BJ (cell line): Measurements from ENCODE around the gene EXOSC7. TPM values are rescaled to one million over a fixed set of nuclear protein-coding genes. Genes with fewer than 3 reads are reported as not detected.

Experiments used
- CTCF ChIA-PET: fragments of 350-600 bp; formaldehyde crosslinking; extraction: SDS; loops from one replicate; lab custom pipeline; 2021; ENCODE audit warnings: antibody characterized with exemption, inconsistent platforms; lab: Yijun Ruan, JAX
- POLR2A ChIA-PET: fragments of 300-600 bp; sonication (Branson Sonifier 250); formaldehyde crosslinking; extraction: SDS; loops from one replicate; lab custom pipeline; 2021; ENCODE audit warnings: antibody characterized with exemption; lab: Charles Lee
- DNase-seq: peaks from one replicate; pipeline ENCODE4 v3.0.0-alpha.2; 2011; ENCODE audit warnings: low read depth
- H3K27me3 ChIP-seq: 2 replicates; pipeline ENCODE4 v1.6.0; 2011; ENCODE audit warnings: low read length; ENCODE audit not compliant: control insufficient read depth, insufficient read depth
- H3K36me3 ChIP-seq: 2 replicates; pipeline ENCODE4 v1.5.1; 2011; ENCODE audit warnings: low read length; ENCODE audit not compliant: control insufficient read depth, insufficient read depth
- H3K4me3 ChIP-seq: 2 replicates; pipeline ENCODE4 v1.5.1; 2011; ENCODE audit warnings: low read depth, mild to moderate bottlenecking, control low read depth, low read length
- polyA plus RNA-seq: library from polyadenylated mRNA; depleted of rRNA; stranded (reverse); fragments of >200 nt; gene quantifications from 2 replicates; pipeline ENCODE4 v1.2.3, GENCODE V29; 2011
- TF ChIP-seq, protein P1 (sequence below): IDR thresholded peaks from 2 replicates; pipeline ENCODE4 v1.5.1; 2011; ENCODE audit warnings: low read depth, mild to moderate bottlenecking, control low read depth, inconsistent platforms, low read length, moderate library complexity; ENCODE audit not compliant: insufficient read depth

EXOSC7 gene
- polyA plus RNA-seq, 1 experiment, result 45.4 TPM

DNA sequence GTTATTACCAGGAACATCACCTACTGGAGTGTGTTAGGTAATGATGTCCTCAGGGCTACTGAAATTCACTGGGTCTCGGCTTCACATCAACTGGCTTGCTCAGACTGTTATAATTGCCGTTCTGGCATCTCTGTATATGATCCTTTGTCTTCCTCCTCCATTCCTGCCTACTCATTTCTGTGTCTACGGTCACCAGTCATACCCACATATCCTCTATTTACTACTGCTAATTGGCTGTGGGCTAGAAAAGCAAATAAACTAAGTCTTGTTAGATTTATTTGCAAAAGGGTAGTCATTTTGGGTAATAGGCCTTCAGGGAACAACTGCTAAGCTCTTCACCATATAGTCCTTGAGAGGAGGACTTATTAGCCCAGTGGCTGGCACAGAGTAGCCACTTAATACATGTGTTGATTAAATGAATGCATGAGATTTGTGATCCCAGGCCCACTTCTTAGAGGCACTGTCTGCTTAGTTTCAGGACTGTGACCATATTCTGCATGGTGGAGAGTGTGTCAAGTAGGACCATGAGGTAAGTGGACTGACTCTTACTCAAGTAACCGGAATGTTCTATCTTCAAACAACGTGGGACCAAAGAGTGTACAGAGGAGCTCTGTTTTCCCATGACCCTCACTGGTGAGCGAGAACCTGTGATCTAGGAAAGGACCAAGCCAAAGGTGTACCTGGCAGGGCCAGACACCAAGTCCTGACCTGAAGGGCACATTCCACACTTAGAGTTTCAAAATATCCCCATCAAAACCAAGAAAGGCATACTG is 13.2 kb upstream of the EXOSC7 start:
- no peaks in the 10 kb centered on the region; the same call in 1 of the 2 replicates for H3K36me3 ChIP-seq
- H3K4me3 ChIP-seq, result no peak overlapping the region
- ChIA-PET POLR2A (no interaction called here), CTCF (no interaction called here)
- no peaks in the 10 kb centered on the region for H3K27me3 ChIP-seq
- TF ChIP-seq, protein P1, sequence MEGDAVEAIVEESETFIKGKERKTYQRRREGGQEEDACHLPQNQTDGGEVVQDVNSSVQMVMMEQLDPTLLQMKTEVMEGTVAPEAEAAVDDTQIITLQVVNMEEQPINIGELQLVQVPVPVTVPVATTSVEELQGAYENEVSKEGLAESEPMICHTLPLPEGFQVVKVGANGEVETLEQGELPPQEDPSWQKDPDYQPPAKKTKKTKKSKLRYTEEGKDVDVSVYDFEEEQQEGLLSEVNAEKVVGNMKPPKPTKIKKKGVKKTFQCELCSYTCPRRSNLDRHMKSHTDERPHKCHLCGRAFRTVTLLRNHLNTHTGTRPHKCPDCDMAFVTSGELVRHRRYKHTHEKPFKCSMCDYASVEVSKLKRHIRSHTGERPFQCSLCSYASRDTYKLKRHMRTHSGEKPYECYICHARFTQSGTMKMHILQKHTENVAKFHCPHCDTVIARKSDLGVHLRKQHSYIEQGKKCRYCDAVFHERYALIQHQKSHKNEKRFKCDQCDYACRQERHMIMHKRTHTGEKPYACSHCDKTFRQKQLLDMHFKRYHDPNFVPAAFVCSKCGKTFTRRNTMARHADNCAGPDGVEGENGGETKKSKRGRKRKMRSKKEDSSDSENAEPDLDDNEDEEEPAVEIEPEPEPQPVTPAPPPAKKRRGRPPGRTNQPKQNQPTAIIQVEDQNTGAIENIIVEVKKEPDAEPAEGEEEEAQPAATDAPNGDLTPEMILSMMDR, result no peak
- no peak for DNase-seq

DNA sequence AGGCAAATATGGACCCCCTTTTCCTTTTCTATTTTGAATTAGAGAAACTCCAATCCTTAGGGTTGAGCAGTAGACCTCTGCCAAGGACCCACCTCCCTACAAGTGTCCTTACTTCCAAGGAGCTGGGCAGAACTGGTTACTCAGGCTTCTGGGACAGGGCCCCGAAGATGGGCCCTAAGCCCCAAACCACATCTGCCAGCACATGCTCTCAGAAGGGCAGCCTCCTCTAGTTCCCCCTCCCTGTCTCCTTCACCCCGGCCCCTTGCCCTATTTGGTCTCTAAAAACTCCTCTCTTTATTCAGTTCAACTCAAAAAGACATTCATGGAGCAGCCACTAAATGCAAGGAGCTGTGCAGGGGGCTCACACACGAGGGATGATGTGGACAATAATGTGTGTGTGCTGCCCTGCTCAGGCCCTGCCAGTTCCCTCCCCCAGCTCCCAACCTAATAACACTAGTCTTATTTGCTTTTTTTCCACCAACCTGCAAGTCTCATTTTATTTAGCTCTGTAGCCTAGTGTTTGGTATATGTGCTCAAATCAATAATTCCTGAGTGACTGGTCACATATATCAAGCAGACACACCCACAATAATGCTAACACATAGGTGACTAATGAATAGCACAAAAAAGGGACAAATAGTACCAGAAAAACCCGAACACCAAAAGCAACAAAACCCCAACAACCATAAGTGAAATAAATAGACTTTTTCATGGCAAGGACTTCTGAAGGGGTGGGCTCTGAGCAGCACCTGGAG is 12.3 kb upstream of the EXOSC7 start:
- Histone ChIP-seq H3K27me3 (no peaks in the 10 kb centered on the region), H3K36me3 (no peaks in the 10 kb centered on the region), H3K4me3 (no peak overlapping the region)
- TF ChIP-seq, protein P1, result no peak
- POLR2A ChIA-PET, result no interaction called here
- CTCF ChIA-PET, result no interaction called here
- no peak for DNase-seq

GRCh38 chr3:44965165-44965564 is 10.9 kb upstream of the EXOSC7 start:
- Histone ChIP-seq H3K36me3 (peaks cover 1% of the 10 kb centered on the region; the same call in 1 of the 2 replicates), H3K27me3 (no peaks in the 10 kb centered on the region), H3K4me3 (no peak overlapping the region)
- TF ChIP-seq, protein P1, result no peak
- ChIA-PET CTCF (no interaction called here), POLR2A (no interaction called here)
- no peak for DNase-seq

DNA sequence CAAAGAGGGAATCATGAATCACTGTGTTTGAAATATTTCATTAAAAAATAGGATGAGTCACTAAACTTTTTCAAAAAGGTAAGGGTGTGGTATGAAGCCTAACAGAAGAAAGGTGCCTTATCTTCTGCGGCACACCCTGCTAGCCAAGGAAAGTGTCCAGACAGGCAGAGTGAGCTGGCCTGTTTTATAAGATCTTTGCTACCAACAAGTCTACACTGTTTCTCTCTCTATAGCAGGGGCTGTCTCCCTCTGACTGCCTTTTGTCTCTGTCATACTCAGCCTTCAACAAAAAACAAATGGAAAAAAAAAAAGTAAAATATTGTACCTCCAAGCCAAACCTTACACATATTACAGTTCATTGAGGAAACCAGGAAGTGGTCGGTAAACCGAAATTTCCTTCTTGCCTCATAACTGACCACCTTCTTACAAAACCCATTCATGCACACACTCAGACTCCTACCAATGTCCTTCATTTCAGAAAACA is 9.2 kb upstream of the EXOSC7 start:
- POLR2A ChIA-PET, result no interaction called here
- CTCF ChIA-PET, result no interaction called here
- Histone ChIP-seq H3K4me3 (no peak overlapping the region), H3K36me3 (peaks cover 1% of the 10 kb centered on the region; the same call in 1 of the 2 replicates), H3K27me3 (no peaks in the 10 kb centered on the region)
- TF ChIP-seq, protein P1, result no peak
- DNase-seq, result no peak

DNA sequence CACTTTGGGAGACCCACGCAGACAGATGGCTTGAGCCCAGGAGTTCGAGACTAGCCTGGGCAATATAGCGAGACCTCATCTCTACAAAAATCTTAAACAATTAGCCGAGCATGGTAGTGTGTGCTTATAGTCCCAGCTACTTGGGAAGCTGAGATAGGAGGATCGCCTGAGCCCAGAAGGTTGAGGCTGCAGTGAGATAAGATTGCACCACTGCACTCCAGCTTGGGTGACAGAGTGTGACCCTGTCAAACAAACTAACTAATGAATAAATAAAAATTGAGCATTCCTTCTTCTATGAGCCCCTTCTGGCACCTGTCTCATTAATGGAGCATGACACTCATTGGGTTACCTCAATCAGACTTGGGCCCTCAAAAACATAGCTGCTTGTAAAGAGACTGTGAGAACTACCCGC is 7.6 kb upstream of the EXOSC7 start:
- H3K4me3 ChIP-seq, result no peak overlapping the region
- DNase-seq, result no peak
- CTCF ChIA-PET, result no interaction called here
- POLR2A ChIA-PET, result no interaction called here
- H3K36me3 ChIP-seq, result peaks cover 1% of the 10 kb centered on the region; the same call in 1 of the 2 replicates
- TF ChIP-seq, protein P1, result no peak
- no peaks in the 10 kb centered on the region for H3K27me3 ChIP-seq
